IPS DF 4.7 (cell line): Measurements from ENCODE around the gene NGFR.

ENCODE experiments used
- DNase-seq: peaks from one replicate; pipeline ENCODE4 v3.0.0-alpha.2; 2013; ENCODE audit warnings: low spot score; ENCODE audit errors: extremely low read depth

NGFR gene

GRCh38 chr17:49515196-49515770 is 20.2 kb downstream of the NGFR start:
- DNase-seq: no peak

DNA sequence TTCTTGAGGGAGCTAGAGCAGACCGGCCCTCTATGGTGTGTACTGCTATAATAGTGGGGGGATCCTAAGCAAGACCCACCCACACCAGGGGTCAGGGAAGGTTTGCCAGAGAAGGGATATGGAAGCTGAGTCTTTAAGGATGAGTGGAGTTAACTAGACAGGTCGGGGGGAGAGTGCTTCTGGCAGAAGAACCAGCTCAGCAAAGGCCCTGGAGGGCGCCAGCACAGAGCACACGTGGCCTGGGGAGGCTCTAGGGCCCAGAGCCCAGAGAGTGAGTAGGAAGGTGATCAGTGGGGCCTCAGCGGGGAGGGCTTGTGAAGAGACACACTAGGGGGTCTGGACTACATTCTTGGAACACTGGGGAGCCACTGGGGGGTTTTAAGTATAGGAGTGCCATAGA is 21.1 kb downstream of the NGFR start:
- no peak for DNase-seq

- no peak for DNase-seq
Measured at GRCh38 chr17:49518346-49519078, 23.4 kb downstream of the NGFR start.

DNA sequence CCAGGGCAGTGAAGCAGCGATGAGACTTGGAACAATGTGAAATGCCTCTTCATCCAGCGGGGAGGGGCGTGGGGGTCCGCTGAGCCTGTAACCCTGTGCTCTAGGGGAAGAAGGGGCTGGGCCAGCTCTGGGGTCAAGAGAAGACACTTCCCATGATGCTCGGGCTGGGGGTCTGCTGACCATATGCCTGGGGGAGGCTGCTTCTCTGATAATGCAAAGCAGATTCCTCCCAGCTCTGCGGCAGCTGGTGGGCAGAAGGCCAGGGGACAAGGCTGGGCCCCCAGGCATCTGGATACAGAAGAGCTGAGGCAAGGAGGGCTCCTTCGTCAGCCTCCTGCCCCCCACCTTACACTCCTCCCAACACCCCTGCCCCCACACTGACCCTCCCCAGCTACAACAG is 24.7 kb downstream of the NGFR start:
- DNase-seq: no peak

DNA sequence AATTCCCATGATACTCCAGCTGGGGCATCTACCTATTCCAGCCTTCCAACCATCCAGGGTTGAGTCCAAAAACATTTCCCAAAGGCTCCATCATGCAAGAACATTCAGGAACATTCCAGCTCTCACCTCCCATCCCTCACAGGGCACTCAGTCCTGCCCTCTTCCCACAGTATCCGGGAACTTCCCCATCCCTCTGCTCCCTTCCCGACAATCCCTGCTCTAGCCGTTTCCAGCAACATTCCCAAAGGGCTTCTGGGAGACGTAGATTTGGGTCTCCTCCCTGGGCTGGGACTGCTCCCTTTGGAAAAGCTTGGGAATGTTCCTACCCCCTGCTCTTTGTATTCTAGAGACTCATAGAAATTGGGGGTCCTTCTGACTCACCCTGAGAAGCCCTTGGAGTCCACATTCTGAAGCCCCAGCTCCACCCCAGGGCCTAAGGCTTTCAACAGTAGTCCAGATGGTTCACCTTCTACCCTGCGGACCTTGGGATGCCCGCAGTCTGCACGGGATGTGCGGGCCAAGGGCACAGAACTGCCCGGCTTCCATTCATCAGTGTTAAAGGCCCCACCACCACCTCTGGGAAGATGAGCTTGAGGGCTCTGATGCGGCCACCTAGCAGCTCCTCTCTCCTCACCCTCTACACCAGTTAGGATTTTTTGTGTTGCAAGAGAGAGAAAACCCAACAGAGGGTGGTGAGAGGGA is 25.4 kb downstream of the NGFR start:
- DNase-seq: no peak

DNA sequence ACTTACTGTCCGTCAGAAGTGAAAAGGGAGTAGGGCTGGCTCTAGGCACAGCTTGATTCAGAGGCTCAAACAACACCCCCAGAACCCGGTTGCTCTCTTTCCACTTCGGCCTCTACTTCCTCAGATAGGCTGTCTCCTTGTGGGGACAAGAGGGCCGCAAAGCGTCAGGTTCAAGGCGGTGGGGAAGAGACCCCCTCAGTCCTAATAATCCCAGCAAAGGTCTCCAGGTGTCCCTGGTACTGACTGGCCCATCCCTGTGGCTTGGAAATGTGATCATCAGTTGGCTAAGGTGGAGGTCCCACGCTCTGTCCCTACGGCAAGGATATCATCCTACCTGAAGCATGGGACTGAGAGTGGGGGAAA is 26.0 kb downstream of the NGFR start:
- no peak for DNase-seq

- no peak for DNase-seq
Measured at GRCh38 chr17:49521471-49522356, 26.6 kb downstream of the NGFR start.

DNA sequence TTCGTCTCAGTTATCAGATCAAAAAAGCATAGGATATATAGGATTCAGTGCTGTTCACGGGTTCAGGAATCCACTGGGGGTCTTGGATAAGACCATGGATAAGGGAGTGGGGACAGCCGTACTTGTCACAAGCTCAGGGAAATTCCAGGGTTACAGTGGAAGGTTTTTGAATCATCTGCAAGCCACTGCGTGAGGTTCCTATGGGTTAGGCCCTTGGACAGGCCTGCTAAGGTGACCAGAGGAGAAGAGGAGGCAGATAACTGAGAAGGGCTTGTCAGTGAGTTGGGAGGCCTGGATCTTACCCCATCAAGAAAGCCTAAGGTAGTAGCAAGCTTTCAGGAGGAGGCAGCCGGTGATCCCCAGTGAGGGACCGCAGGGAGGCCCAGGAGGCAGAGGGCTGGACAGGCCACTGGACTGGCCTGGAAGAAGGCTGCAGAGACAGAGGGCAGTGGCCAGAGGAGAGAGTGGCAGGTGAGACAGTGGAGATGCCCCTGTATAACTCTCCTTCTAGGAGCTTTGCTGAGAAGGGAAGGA is 27.3 kb downstream of the NGFR start:
- no peak for DNase-seq

- no peak for DNase-seq
Measured at GRCh38 chr17:49523196-49523595, 28.1 kb downstream of the NGFR start.

GRCh38 chr17:49523706-49524472 is 28.8 kb downstream of the NGFR start:
- no peak for DNase-seq

DNA sequence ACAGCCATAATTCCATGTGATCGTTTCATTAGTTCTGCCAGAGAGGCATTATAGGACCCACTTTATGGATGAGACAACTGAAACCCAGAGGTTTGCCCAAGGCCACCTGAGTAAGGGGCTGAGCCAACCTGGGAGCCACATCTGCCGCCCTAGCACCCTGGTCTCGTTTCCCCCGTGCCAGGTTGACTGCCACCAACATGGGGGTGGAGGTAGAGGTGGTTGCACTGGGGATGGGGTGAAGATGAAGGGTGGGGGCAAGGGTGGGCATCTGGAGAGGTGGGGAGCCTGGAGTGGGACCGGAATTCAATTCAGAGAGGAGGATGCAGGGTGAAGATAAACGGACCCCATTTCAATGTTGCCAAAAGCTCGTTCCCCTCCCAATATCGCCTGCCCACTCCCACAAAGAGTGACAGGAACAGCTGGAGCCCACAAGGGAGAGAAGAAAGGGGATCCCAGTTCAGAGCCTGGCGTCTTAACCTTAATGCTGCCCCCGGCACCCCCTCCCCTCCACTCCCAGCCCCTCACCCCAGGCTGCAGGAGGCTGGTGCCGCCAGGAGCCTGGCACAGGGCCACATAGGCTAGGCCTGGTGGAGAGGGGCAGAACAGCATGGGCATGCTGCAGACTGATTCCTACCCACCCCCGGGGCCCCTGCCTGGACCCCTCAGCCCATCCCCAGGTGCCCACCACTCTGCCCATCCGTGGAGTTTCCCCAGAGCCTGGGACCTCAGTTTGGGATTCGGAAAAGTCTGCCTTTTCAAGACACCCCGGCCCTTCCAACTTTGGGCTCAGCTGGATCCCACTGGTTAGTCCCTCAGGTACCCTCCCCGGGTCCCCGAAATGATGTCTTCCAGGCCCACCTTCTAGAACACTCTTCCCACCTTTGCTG is 29.6 kb downstream of the NGFR start:
- no peak for DNase-seq

DNA sequence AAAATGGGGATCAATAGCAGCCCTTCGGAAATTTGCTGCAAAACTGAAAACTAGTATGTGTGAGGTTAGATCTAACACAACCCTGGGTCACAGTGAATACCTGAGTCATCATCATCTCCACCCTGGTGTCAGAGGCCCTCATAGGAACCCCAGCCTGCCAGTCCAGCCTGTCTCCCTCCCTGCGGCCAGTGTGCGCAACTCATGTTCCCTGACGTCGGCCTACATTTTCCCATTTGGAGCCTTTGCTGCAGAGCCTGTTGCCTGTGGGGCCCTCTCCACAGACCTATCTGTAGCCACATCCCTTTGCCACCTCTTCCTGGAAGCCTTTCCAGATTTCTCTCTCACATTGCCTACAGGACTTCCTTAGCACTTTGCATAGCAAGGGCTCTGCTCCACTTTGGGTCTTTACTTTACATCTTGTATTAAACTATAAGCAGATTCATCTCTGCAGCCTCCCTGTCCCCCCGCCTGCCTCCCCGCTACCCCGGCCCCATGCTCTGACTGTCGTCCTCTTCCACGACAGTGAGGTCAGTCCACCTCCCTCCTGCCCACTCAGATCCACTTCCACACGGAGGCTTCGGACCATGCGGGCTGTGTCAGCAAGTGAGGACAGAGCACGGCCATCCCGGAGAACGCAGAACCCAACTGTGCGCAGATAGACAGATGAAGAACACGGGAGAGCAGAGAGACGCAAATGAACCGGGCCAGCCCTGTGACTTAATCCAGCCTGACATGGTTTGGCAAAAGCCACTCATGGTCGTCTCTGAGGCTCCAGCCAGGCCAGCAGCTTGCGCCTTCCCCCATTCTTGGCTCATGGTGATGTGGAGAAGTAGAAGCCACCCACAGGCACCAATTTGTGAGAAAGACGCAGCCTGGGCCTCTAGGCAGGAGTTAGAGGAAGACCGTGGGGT is 31.0 kb downstream of the NGFR start:
- no peak for DNase-seq

GRCh38 chr17:49527927-49528651 is 33.0 kb downstream of the NGFR start:
- no peak for DNase-seq

GRCh38 chr17:49528966-49529365 is 33.9 kb downstream of the NGFR start:
- DNase-seq: no peak

DNA sequence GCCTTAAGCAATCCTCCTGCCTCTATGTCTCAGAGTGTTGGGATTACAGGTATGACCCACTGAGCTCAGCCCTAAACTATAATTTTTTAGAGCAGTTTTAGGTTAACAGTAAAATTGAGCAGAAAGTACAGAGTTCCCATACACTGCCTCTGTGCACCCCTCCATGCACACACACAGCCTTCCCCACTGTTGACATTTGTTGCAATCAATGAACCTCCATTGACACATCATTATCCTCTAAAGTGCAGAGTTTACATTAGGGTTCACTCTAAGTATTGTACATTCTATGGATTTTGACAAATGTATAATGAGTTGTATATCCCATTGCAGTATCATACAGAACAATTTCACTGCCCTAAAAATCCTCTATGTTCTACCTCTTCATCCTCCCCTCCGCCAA is 35.0 kb downstream of the NGFR start:
- no peak for DNase-seq

DNA sequence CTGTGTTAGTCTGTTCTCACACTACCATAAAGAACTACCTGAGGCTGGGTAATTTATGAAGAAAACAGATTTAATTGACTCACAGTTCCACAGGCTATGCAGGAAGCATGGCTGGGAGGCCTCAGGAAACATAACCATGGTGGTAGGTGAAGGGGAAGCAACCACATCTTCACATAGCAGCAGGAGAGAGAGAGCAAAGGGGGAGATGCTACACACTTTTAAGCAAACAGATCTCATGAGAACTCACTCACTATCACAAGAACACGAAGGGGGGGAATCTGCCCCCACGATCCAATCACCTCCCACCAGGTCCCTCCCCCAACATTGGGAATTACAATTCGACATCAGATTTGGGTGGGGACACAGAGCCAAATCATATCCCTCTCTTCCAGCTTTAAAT is 48.8 kb downstream of the NGFR start:
- DNase-seq: no peak

DNA sequence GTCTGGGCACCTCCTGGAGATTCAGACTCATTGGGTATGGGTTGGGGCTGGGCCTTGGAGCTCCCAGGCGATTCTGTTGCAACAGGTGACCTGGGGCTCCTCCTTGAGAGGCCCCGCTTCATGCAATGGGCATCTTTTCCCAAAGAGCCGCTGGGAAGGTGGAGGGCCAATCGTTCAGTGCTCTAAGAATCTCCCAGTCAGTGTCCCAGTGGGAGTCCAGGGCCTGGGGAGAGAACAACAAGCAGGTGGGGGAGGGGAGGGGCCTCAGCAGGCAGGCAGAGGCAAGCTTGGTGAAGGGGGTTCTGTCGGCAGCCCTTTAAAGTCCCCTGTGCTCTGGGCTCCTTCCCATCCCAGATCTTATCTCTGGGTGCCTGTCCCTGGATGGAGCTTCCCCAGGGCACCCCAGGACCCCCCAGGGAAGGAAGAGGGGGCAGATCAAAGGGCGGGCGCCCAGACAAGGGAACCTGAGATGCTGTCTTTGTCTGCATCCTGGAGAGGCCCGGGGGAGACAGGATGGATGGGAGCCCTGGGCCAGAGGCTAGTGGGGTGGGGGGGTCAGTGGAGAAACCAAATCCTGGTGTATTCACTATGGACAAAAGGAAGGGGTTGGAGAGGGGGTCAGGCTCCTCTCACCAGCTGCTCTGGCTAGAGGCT is 50.0 kb downstream of the NGFR start:
- DNase-seq: no peak
